GM18907 (cell line): ENCODE data around the gene CDK13.

Source experiments
- ATAC-seq: cut with Tn5 transposase; IDR thresholded peaks from one replicate; pipeline ENCODE4 v1.9.1; 2021; ENCODE audit warnings: mild to moderate bottlenecking, moderate library complexity; ENCODE audit not compliant: unreplicated experiment

Gene CDK13

DNA sequence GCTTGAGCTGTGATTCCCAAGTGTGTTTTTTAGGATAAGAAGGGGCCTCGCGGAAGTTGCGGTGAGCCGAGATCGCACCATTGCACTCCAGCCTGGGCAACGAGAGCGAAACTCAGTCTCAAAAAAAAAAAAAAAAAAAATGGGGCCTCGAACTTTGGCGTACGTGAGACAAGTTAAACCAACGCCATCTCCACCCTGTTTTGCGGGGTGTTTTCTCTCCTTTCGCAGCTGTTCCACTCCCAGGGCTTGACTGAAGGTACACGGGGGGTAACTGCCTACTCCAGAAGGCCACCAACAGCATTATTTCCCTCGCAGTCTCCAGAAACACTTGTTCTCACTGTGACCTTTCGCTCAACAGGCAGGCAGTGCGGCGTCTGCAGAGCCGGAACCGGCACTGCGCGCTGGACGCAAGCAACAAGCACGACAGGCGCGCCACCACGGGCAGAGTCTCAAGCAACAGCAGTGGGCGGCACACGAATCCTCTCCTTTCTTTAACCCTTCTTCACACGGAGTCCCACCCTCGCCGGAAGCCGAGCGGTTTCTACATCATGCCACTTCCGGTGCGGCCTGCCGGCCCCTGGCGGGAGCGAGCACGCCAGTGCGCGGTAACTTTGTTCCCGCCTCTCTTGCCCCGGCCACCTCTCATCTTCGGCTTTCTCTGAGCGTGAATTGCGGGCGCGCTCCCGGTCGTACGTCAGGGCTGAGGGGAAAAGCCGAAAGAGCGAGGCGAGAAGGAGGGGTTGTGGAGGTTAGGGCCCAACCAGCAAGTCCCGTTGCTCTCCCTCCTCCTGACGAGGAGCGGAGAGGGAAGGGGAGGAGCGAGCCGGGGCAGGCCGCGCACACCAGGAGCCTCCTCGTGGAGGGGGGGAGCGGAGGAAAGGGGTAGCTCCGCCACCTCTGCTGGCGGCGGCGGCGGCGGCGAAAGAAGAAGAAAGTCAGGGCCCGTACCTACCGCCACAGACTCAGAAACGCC is 814 bp upstream of the CDK13 start:
- peak; percentile 75 for ATAC-seq

DNA sequence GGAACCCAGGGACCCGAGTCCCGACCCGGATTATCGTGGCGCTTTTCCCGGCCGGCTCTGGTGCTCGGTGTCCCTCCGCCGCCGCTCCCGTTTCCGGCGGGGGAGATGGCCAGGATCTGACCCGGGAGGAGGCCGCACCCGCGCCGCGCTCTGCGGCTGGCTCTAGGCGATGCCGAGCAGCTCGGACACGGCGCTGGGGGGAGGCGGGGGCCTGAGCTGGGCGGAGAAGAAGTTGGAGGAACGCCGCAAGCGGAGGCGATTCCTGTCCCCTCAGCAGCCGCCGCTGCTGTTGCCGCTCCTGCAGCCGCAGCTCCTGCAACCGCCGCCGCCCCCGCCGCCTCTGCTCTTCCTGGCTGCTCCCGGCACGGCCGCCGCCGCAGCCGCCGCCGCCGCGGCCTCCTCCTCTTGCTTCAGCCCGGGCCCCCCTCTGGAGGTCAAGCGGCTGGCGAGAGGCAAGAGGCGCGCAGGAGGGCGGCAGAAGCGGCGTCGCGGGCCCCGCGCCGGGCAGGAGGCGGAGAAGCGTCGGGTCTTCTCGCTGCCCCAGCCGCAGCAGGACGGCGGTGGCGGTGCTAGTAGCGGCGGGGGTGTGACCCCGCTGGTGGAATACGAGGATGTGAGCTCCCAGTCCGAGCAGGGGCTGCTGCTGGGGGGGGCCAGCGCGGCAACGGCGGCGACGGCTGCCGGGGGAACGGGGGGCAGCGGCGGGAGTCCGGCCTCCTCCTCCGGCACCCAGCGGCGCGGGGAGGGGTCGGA is 593 bp downstream of the CDK13 start:
- ATAC-seq, result peak; percentile 0

DNA sequence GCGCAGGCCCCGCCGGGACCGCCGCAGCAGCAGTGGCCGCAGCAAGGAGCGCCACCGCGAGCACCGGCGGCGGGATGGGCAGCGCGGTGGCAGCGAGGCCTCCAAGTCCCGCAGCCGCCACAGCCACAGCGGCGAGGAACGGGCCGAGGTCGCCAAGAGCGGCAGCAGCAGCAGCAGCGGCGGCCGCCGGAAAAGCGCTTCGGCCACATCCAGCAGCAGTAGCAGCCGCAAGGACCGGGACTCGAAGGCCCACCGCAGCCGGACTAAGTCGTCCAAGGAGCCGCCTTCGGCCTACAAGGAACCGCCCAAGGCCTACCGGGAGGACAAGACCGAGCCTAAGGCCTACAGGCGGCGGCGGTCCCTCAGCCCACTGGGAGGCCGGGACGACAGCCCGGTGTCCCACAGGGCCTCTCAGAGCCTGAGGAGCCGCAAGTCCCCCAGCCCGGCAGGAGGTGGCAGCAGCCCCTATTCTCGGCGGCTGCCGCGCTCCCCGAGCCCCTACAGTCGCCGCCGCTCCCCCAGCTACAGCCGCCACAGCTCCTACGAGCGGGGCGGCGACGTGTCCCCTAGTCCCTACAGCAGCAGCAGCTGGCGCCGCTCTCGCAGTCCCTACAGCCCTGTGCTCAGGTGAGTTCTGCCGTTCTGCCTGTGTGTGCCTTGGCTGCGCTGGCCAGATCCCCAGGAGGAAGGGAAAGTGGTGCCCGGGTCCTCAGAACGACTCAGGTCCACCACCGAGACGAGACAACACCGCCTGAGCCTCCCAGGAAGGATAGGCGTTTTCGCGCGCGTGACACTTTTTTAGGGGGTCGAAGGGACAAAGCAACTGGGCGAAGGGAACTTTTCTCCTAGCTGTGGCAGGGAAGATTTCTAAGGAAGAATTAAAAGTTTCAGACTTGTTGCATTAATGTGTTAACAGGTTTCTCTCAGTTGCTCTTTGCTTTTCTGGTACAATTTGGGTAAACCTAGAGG is 1.5 kb downstream of the CDK13 start:
- peak; percentile 28 for ATAC-seq

DNA sequence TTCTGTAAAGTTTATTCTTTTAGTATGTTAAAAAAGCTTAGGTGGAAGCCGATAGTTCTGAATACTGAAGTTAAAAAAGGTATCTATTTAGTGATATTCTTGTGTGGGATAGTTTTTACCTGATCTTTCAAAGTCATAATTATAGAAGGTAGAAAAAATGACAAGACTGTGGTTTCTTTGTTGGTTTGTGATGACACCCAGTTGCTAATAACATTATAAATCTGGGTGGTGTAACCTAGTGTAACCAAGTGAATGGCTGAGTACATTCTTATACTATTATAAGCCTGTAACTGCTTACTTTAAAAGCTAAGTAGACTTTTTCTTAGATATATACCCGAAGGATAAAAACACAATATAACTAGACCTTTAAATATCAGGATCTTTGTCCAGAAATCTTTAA is 2.3 kb downstream of the CDK13 start:
- no peak for ATAC-seq

DNA sequence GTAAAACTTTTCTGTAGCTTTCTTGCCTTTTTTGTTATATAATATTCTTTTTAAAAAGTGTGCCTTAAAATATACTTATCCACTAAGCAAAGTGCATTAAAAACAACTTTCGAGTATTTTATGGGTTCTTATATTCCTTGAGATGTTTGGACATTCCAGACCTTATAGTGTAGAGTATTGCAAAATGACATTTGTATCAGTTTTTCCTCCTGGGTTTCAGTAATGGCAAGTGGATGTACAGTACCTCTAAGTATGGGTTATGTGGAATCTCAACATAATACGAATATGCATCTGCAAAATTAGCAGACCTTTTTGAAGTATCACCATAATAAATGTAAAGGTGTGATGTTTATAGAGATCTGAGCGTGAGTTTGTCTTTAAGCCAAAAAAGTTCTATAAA is 2.7 kb downstream of the CDK13 start:
- no peak for ATAC-seq

DNA sequence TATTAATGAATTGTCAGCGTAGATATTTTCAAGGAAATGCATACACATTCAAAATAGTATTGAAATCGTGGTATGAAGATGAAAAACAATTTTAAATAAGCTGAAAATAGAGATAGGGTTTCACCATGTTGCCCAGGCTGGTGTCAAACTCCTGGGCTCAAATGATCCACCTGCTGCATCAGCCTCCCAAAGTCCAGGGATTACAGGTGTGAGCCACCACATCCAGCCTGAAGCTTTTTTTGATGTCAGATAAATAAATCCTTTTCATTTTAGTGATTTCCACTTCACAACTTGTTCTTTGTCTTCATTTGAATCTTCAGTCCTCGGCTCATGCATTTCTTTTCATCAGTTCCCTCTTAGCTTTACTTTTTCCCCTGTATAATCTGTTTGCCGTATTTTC is 4.6 kb downstream of the CDK13 start:
- ATAC-seq, result no peak

DNA sequence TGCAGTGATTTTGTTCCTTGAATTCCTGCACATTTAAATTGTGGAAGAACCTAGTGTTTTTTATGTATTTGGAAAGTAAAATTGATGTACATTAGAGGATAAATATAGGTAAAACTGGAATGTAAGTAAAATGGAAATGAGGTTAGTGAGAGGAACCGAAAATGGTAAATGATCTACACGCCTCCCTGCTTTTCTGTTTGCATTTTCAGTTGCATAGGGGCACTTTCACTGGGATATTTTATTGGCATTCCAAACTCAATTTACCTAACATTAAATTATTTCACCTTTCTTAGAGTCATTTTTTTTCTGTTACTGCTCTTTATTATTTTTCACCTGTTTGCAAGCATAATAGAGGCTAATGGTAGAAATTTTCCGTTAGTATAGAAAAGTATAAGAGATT is 8.0 kb downstream of the CDK13 start:
- no peak for ATAC-seq

DNA sequence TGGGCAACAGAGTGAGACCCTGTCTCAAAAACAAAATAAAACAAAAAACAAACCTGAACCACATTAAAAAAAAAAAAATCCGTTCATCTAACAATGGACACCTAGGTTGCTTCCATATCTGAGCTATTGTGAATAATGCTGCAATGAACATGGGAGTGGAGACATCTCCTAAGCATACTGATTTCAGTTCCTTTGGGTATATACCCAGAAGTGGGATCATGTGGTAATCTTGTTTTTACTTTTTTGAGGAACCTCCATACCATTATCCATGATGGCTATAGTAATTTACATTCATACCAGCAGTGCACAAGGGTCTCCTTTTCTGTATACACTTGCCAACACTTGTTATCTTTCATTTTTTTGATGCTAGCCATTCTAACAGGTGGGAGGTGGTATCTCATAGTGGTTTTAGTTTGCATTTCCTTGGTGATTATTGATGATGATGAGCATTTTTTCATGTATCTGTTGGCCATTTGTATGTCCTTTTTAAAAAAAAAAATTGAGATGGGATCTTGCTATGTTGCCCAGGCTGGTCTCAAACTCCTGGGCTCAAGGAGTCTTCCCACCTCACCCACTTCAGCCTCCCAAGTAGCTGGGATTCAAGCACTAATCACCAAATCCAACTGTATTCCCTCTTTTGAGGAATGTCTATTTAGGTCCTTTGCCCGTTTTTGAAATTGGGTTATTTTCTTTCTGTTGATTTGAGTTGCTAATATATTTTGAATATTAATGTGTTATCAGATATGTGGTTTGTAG is 17.5 kb downstream of the CDK13 start:
- no peak for ATAC-seq

DNA sequence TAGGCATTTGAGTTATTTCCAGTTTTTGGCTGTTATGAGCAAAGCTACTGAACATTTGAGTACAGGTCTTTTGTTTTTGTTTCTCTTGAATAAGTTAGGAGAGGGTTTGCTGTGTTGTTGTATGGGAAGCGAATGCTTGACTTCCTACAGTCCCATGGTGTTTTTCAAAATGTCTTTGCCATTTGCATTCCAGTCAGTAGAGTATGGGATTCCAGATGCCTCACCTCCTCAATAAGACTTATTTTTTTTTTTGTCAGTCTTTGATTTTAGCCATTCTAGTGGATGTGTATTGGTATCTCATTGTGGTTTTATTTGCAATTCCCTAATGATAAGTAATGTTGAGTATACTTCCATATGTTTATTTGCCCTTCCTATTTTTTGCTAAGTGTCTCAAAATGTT is 19.4 kb downstream of the CDK13 start:
- no peak for ATAC-seq

DNA sequence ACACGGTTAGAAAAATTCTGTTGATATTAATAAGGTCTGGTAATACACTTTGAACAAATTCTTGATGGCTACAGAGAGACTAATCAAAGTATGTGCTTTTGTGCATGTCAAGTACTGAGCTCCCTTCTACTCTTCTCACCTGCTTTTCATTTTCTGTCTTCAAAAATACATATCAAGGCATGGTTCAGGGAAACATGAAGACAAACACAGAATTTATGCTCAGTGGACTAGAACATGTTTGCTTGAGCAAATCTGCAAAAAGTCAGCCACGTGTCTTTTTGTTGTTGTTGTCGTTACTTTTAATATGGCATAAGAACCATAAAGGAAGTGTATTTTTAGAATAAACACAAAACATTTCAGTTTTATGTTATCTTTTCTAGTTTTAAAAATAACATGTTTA is 21.9 kb downstream of the CDK13 start:
- no peak for ATAC-seq

DNA sequence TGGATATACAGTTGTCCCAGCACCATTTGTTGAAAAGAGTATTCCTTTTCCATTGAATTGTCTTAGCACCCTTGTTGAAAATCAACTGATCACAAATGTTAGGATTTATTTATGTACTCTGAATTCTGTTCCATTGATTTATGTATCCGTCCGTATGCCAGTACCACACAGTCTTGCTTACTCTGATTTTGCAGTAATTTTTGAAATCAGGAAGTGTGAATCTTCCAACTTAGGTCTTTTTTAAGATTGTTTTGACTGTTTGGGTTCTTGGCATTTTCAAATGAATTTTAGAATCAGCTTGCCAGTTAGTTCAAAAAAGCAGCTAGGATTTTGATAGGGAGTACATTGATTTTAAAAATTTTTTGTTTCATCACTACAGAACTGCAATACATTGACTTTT is 23.7 kb downstream of the CDK13 start:
- no peak for ATAC-seq

DNA sequence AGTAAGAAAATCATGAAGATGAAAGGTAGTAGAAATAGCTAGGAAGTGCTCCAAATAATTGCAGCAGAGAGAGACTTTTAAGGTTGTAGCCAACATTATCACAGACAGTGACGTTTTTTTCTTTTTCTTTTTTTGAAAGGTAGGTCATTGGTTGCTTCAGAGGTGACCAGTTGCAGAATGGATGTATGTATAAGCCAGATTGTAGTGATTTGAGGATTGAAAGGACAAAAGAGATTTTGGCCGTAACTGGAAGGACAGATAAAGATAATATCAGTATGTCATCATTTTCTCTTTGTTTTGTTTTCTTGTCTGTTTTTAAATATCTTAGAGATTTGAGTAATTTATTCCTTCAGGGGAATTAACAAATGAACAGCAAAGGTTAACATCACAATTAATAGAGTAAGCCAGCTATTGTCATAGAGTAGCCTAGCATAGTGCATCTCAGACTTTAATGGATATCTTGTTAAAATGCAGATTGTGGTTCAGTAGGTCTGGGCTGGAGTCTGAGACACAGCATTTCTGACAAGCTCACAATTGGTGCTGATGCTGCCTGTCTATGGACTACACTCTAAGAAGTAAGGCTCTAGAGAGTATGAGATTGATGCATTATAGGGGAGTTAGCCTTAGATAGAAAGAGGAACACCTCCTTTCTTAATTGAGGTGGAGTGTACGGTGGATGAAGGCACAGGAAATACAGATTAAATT is 28.3 kb downstream of the CDK13 start:
- no peak for ATAC-seq

DNA sequence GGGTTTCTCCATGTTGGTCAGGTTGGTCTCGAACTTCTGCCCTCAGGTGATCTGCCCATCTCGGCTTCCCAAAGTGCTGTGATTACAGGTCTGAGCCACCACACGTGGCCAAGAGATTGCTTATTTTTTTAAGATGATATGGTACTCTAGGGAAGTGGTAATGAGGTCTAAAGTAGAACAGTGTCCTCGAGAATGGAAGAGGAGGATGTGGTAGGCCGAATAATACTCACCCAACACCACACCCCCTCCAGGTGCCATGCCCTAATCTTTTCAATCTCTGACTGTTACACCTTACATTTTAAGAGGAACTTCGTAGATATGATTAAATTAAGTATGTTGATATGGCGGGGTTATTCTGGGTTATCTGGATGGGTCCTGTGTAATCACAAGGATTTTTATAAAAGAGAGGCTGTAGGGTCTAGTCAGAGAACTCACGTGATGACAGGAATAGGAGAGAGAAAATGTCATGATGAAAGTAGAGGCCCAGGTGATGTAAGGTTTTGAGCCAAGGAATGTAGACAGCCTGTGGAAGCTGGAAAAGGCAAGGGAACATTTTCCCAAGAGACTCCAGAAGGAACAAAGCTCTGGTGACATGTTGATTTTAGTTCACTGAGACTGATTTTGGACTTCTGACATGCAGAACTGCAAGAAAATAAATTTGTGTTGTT is 29.5 kb downstream of the CDK13 start:
- no peak for ATAC-seq

DNA sequence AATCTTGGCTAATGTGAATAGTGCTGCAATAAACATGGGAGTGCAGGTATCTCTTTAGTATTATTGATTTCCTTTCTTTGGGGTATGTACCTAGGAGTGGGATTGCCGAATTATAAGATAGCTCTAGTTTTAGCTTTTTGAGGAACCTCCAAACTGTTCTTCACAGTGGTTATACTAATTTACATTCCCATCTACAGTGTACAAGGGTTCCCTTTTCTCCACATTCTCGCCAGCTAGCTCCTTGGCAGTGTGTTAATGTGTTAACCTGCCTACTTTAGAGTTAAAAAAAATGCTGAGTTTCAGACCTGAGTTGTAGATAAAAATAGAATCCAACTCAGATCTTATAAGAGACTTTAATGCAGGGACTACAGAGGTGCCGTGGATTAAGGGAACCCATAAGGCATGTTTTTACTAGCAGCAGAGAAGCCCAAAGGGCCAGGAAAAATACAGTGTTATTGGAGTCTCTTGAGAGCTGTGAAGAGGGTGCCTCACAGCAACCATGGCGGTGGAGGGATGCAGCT is 35.4 kb downstream of the CDK13 start:
- no peak for ATAC-seq

DNA sequence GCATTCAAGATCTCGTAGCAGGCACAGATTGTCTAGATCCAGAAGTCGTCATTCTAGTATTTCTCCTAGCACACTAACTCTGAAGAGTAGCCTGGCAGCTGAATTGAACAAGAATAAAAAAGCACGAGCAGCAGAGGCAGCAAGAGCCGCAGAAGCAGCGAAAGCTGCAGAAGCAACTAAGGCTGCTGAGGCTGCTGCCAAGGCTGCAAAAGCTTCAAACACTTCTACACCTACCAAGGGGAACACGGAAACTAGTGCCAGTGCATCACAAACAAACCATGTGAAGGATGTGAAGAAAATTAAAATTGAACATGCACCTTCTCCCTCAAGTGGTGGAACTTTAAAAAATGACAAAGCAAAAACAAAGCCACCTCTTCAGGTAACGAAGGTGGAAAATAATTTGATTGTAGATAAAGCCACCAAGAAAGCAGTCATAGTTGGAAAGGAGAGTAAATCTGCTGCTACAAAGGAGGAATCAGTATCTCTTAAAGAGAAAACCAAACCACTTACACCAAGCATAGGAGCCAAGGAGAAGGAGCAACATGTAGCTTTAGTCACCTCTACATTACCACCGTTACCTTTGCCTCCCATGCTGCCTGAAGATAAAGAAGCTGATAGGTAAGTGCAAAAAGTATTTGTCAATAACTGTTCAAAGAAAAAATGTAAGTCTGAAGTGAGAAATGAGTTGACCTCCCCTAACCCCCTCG is 37.7 kb downstream of the CDK13 start:
- ATAC-seq, result no peak

DNA sequence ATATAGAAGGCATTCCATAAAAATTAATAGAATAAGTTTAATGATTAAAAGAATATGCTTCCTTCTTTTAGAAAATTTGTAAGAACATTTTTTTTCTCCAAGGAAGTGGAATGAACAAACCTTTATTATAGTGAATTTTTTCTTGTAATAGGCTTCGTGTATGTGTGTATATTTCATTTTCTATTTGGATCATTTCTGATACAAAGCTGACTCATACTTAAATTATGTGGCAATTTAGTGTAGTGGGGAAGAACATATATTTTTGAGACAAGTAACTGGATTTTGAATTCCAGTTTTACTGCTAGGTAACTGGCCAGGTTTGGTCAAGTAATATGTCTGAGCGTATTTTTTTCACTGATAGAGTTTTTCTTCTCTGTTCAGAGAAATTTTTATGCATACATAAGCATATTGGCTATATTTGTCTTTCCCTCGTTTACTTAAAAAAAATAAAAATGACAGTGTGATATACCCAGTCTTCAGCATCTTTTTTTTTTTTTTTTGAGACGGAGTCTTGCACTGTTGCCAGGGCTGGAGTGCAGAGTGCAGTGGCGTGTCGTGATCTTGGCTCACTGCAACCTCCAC is 50.8 kb downstream of the CDK13 start:
- no peak for ATAC-seq

DNA sequence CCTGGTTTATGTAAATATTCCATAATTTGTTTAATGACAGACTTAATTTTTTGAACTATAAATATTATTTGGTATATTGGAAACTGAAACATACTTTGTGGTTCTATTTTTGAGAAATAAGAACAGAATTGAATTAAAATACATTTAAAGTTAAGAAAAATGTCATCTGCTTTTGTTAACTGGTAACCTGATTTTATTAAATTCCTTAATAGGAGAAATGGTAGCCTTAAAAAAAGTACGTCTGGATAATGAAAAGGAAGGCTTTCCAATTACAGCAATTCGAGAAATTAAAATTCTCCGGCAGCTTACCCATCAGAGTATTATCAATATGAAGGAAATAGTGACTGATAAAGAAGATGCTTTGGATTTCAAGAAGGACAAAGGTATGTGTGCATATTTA is 51.6 kb downstream of the CDK13 start:
- ATAC-seq, result no peak

DNA sequence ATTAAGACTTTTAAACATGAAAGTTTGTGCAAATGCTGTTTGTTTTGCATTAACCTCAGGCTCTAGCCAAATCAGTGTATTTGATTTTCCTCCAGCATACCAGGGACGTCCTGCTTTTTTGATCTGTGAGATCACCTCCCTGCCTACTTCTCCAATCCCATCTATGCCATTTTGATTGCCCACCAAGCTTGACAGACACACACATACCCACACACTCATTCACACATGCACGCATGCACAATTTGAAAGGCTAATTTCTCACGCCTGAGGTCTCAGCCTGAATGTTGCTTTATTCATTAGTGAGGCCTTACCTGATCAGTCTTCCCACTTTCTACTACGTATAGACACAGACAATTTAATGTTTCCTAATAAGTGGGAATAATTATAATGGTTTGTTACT is 53.5 kb downstream of the CDK13 start:
- no peak for ATAC-seq
